Fibroblast of mammary gland (primary cell): ENCODE data around the gene DRAXIN.
A peak's percentile ranks its signal among the peaks of the same experiment; 100 is the strongest.

ENCODE experiments used
- DNase-seq: peaks from one replicate; pipeline ENCODE4 v3.0.0-alpha.2; 2010; ENCODE audit warnings: low read depth
- H3K4me3 ChIP-seq: 2 replicates; pipeline ENCODE4 v1.5.1; 2011; ENCODE audit warnings: low read depth, mild to moderate bottlenecking, low read length, moderate library complexity; ENCODE audit not compliant: control insufficient read depth
- TF ChIP-seq, protein P1 (sequence below): conservative IDR thresholded peaks from 2 replicates; pipeline ENCODE4 v1.5.1; 2011; ENCODE audit warnings: low read depth, low read length, inconsistent platforms; ENCODE audit not compliant: control insufficient read depth, insufficient read depth

The DRAXIN gene

DNA sequence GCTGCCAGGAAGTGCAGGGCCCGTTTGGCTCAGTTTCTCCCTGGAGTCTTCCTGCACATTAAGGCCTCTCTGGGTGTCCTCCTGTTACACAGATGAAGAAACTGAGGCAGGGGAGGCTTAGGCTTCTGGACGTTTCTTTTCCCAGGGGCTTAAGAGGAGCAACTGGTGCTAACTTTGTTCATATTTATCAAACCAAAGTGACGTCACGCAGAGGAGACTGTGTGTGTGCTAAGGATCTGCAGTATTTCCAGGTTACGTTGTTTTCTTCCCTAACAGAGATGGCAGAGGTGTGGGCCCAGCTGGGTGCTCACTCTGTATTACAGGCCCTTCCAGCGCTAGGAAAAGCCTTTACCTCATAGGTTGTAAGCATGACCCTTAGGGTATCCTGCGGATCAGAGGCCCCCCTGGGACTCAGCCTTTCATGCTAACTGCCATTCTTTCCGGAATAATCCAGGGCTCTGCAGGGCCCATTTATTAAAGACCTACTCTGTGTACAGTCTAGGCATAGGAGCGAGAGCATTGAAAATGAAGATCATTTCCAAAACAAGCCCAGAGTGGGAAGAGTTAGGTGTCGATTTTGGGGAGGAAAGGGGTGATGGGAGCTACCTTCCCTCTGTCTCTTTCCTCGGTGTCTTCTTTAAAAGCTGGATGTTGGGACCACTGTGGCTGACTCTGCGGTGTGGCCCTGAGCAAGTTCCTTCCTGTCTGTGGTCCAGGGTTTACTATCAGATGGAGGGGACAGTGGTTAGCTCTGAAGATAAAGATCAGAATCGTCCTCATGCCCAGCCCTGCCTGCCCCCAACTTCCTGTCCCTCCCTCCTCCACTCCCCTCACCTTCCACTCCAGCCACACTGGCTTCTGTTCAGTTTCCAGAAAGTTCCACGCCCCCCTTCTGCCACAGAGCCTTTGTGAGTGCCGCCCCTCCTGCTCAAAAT is 49.0 kb downstream of the DRAXIN start:
- no peak overlapping the region for H3K4me3 ChIP-seq
- TF ChIP-seq, protein P1, sequence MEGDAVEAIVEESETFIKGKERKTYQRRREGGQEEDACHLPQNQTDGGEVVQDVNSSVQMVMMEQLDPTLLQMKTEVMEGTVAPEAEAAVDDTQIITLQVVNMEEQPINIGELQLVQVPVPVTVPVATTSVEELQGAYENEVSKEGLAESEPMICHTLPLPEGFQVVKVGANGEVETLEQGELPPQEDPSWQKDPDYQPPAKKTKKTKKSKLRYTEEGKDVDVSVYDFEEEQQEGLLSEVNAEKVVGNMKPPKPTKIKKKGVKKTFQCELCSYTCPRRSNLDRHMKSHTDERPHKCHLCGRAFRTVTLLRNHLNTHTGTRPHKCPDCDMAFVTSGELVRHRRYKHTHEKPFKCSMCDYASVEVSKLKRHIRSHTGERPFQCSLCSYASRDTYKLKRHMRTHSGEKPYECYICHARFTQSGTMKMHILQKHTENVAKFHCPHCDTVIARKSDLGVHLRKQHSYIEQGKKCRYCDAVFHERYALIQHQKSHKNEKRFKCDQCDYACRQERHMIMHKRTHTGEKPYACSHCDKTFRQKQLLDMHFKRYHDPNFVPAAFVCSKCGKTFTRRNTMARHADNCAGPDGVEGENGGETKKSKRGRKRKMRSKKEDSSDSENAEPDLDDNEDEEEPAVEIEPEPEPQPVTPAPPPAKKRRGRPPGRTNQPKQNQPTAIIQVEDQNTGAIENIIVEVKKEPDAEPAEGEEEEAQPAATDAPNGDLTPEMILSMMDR: no peak
- no peak for DNase-seq

GRCh38 chr1:11741482-11741881 is 50.0 kb downstream of the DRAXIN start:
- TF ChIP-seq, protein P1: no peak
- no peak overlapping the region for H3K4me3 ChIP-seq
- no peak for DNase-seq

- H3K4me3 ChIP-seq: no peak overlapping the region
- TF ChIP-seq, protein P1: no peak
- DNase-seq: no peak
Observed at GRCh38 chr1:11741919-11742558, 50.5 kb downstream of the DRAXIN start.

- no peak for DNase-seq
- TF ChIP-seq, protein P1: no peak
- H3K4me3 ChIP-seq: no peak overlapping the region
Observed at GRCh38 chr1:11744287-11744686, 52.8 kb downstream of the DRAXIN start.

DNA sequence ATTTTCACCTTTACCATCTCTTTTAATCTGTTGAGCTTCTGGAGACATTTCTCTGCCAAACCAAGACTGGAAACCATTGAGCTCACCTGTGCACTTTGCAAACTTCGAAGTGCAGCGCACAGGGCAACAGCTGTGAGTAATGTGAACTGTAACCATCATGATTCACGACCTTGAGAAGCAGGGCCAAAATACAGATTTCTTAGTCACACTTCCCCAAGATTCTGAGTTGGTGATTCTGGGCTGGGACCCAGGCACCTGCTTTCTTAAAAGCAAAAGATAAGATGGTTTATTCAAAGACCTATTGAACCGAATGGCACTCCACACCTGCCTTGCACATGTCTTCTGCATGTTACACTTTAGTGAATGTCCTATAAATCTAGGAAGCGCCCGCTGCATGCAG is 54.6 kb downstream of the DRAXIN start:
- TF ChIP-seq, protein P1: no peak
- H3K4me3 ChIP-seq: no peak overlapping the region
- peak; percentile 56 for DNase-seq

- TF ChIP-seq, protein P1: no peak
- H3K4me3 ChIP-seq: no peak overlapping the region
- DNase-seq: no peak
Observed at GRCh38 chr1:11746795-11747487, 55.4 kb downstream of the DRAXIN start.
